HG02610 (cell line): ENCODE data around the gene CACNA2D2.

Source experiments
- ATAC-seq: cut with Tn5 transposase; IDR thresholded peaks from one replicate; pipeline ENCODE4 v1.9.1; 2021; ENCODE audit warnings: mild to moderate bottlenecking, moderate library complexity; ENCODE audit not compliant: unreplicated experiment

Gene CACNA2D2

DNA sequence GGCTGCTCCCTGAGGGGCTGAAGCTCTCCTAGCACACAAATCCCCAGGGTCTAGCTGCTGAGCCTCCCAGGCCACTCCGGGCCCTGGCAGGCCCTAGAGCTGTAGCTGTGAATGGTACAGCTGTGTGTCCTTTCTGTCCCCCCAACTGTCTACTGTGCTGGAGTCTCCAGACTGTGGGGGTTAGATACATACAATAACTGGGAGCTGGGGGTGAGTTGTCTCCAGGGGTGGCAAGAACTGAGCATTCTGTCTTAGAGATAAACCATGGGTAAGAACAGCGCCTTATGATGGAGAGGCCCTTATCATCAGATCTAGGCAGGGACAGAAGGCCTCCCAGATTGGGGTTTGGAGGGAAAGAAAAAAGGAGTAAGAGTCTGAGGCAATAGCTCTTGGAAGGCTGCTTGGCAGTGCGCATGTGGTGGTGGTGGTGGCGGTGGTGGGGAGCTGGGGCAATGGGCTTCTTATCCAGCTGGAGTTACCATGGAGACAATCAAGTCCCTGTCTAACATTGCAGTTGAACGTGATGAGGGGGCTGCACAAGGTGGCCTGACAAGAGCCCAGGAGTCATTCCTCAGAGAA lies 149.2 kb downstream of the CACNA2D2 start:
- no peak for ATAC-seq

DNA sequence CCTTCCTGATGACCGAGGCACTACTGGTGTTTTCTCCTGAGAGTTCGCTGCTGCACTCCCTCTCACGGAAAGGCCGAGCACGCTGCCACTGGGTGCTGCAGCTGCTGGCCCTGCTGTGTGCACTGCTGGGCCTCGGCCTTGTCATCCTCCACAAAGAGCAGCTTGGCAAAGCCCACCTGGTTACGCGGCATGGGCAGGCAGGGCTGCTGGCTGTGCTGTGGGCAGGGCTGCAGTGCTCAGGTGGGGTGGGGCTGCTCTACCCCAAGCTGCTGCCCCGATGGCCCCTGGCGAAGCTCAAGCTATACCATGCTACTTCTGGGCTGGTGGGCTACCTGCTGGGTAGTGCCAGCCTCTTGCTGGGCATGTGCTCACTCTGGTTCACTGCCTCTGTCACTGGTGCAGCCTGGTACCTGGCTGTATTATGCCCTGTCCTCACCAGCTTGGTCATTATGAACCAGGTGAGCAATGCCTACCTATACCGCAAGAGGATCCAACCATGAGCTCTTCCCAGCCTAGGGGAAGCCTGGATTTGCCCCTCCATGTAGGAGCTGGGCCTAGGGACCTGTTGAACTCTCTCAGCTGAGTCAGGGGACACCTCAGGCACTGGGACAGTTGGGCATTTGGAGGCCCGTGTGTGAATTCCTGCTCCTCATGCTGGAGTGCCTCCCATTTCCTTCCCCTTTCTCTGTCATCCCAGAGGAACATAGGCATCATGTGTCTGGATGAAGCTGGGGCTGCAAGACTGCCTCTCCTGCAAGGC lies 150.0 kb downstream of the CACNA2D2 start:
- no peak for ATAC-seq

GRCh38 chr3:50352781-50353180 lies 150.7 kb downstream of the CACNA2D2 start:
- no peak for ATAC-seq

DNA sequence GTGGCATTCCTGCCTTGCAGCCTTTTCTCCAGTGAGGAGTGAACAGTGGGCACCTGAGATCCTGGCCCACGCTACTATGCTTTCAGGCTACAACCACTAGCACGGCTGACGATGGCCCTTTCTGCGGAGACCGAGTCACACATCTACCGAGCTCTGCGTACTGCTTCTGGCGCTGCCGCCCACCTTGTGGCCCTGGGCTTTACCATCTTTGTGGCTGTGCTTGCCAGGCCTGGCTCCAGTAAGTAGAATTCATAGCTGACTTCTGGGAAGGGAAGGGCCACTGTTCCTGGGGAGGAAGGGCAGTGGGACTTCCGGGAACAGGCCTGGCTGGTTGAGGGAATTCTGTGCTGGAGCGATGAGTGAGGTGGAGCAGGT lies 152.1 kb downstream of the CACNA2D2 start:
- ATAC-seq, result no peak

DNA sequence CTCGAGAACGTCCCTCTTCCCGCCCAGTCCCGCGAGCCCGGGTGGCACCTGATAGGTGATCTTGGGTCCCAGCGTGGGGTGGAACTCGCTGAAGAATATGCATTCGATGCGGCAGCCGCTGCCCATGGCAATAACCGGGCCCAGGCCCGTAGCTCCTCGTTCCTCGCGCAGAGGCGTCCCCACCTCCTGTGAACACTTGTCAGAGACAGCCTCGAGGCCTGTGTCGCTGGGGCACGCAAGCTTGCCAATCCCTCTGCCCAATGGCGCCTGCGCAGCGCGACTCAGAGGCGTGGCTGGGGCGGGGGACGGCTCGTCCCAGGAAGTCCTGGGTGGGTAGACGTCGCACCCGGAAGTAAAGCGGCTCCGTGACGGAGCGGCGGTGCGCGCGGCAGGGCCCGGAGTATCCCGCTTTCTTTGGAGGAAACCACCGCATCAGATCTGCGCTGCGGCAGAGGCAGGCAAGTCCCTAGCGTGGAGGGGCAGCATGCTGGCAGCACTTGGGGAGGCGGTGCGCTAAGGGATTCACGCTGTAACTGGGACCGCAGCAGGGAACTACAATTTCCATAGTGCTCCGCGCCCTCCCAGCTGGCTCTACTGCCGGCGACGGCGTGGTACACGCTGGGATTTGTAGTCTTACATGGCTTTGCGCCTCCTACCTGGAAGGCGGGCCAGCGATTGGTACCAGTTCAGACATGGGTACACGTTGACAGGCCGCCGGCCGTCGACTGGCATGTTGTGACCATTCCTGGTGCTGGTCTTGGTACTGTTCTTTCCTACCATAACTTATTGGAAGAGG lies 152.7 kb downstream of the CACNA2D2 start, which contains the start of the genes CYB561D2 and NPRL2:
TSS of gene CYB561D2 (plus strand) at position 336 of the 796 bp plus-strand sequence. CDS start 572 bp downstream, outside the sequence.
TSS of gene NPRL2 (minus strand) at position 249 of the 796 bp plus-strand sequence. CDS start at position 126, 123 bp downstream.
- ATAC-seq, result peak; percentile 85

- ATAC-seq, result no peak
Measured at GRCh38 chr3:50350213-50350526, 153.3 kb downstream of the CACNA2D2 start.

GRCh38 chr3:50347187-50347813 lies 156.1 kb downstream of the CACNA2D2 start:
- no peak for ATAC-seq

DNA sequence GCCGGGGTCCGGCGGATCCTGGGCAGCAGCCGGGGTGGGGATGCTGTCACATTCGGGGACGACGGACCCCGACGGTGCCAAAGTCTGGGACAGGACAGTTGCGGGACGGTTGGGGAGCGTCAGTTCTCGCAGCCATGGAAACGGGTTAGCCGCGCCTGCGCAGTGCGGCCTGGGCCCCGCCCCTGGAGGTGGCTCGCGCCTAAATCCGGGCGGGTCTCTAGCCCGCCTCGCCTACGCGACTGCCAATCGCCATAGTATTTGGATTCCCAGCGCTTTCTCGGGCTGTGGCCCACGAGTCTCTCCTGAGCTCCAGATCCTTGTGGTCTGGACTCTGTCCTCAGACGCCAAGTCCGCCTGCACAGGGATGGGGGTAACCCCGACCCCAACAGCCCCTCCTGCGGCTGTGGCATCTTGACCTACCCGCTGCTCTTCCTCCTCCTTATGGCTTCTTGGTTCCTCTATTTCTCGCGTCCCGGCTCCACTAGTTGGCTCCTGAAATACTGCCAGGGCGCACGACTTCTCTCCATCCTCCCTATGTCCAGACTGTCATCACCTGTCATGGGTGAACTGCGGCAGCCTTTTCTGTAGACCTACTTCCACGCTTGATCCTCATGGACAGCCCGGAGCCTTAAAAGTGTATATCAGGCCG lies 157.7 kb downstream of the CACNA2D2 start, which contains the start of gene ZMYND10:
TSS of gene ZMYND10 (minus strand) at position 147 of the 649 bp plus-strand sequence. CDS start 153 bp downstream, outside the sequence.
- ATAC-seq, result no peak

DNA sequence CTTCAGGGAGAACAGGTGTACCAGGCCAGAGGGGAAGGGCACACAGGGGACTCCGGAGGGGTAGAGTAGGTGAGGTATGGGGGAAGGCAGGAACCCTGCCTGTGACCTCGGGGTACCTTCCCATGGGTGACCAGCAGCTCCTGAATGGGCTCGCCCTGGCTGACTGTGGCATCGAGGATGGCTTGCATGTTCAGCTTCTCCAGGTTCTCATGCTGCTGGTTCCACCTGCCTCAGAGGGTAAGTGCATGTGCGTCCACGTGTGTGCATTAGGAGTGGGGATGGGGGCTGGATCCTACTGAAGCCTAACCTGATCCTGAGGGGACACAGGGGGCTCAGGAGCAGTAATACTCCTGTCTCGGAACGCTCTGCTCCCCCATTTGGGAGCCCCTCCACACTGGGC lies 158.4 kb downstream of the CACNA2D2 start:
- no peak for ATAC-seq

DNA sequence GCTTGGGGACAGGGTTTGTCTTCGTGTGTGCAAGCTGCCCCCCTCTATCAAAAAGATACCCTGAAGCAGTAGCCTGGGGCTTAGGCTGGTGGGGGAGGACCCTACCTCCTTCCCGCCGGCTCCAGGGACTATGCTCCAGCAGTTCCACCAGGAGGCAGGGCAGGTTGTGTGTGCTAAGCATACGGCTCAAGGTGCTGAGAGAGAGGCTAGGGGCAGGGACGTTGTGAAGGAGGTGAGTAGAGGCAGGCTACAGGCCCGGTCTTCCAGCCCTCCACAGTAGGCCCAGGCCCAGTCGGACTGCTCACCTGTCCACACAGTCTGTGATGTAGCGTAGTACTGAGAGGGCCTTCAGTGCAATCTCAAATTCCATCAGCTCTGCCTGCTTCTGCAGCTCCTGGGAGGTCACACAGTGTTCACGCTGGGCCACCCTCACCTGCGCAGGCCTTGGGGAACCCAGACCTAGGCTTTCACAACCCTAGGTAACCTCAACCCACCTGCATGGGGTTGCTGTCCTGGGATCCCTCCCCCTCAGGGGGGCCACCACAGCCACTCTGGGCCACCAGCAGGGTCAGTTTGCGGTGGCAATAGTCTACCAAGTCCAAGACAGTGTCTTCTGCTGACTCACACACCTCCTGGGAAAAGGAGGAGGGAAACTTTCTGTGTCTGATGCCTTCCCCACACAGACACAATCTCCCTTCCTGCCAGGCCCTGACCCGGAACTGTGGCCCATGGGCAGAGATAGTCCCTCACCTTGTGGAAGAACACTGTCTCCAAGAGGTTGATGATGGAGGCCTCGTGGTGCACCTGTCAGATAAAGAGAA lies 160.4 kb downstream of the CACNA2D2 start:
- ATAC-seq, result no peak

DNA sequence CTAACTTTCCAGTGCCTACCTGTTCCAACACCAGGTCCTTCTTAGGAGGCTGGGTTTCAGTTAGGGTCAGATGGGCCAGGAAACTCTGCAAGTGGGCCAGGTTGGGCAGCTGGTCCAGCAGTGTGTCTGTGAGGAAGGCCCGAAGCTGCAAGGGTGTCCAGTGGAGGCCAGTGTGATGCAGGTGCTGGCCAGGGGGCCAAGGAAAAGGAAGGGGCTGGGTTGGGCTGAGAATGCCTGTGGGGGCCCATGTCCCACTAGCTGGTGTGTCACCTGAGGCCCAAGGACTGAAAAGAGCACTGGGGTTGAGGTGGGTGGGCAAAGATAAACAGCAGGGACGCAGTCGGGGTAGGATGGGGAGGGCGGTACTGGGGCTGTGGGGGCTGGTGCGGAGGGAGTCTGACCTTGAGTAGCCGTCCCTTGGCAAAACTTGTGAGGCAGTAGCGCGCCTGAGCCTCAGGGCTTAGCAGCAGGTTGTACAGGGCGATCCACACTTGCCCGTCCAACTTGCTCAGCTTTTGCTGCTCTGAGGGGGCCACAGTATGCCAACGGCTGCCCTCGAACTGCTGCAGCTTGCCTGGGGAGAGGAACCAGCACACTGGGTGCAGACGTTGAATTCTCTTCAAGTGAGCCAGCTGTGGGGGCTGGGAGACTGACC lies 161.3 kb downstream of the CACNA2D2 start:
- no peak for ATAC-seq

GRCh38 chr3:50341537-50341936 lies 161.9 kb downstream of the CACNA2D2 start:
- no peak for ATAC-seq

GRCh38 chr3:50340448-50341329 lies 162.7 kb downstream of the CACNA2D2 start, which contains the start of gene RASSF1:
Gene RASSF1, minus strand, starts transcription at chr3:50340836. Its CDS starts 31 bp downstream, at chr3:50340805.
- ATAC-seq, result peak; percentile 17

DNA sequence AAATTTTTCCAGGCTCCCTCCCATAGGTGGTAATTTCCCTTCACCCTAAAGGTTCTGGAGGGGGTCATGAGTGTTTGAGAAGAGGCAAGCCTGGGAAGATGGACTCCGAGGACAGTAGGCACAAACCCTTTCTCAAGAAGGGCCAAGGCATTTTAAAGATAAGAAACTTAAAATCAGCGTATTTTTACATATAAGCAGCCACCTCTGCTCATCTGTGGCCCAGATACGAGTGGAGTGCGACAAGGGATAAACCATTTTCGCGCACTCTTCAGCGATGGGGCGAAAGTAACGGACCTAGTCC lies 163.3 kb downstream of the CACNA2D2 start:
- ATAC-seq, result no peak

DNA sequence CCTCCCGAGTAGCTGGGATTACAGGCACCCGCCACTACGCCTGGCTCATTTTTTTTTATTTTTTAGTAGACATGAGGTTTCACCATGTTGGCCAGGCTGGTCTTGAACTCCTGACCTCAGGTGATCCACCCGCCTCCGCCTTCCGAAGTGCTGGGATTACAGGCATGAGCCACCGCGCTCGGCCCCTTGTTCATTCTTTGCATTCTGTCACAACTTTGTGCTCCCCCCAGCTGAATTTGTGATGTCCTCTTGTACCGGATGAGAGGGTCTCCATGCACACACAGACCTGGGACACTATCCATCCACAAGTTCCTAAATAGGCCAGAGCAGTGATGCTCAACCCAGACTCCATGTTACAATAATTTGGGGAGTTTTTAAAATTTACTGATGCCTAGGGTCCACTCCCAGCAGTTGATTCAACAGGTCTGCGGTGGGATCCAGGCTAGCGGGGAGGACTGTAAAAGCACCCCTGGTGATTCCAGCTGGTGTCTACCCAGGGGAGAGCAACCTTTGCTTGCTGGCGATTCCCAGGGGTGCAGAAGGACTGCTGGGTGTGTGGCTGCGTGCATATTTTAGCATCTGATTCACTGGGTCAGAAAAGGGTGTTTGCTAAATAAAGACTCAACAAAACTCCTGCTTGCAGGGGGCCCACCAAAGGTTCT lies 163.8 kb downstream of the CACNA2D2 start:
- no peak for ATAC-seq

DNA sequence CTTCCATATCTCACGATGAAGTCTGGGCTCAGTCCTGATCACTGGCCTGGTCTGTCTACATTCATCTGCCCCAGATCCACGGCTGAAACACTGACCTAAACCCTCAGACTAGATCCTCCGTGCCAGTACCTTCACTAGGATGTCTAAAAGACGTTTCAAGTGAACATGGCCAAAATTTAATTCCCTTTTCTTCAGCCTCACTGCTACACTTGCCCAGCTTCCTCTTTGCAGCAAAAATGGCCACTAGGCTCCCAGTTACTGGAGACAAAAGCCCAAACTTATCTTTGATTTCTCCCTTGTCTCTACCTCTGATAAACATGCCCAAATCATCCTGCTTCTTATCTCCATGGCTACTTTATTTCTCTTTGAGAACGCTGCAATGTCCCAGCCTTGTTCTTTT lies 164.5 kb downstream of the CACNA2D2 start:
- no peak for ATAC-seq

DNA sequence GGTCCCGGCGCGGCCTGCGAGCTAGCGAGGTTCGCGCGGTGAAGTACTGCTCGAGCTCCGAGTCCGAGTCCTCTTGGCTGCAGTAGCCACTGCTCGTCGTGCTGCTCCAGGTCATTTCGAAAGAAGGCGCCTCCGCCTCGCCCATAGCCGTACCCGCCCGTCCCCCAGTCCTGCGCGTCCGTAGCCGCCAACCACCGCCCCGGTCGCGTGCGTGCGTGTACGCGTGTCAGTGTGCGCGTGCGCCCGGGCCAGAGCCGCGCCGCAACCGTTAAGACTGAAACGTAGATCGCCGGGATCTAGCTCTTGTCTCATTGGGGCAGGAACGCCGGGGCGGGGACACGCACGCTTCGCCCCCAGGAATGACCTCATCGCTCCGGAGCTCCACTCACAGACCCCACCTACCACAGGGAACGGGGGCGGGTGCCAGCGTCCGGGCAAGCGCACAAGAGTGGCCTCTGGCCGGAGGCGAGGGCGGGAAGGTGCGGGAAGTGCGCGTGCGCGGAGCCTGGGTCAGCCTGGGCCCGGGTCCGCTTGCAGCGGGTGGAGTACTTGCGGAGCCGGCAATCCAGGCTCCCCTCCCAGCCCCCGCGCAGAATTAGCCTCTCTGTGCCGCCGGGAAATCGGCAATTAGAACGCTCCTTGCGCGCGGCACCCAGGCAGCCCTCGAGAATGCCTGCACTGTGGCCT lies 166.1 kb downstream of the CACNA2D2 start:
- ATAC-seq, result peak; percentile 72
